T-helper 1 cell treated with Interleukin-12 subunit alpha and Interleukin-12 subunit beta and Interleukin-4 antibody, amounts not matched to agents 30 μg/mL and 1 μg/mL, for 36 hours (primary cell): Measurements from ENCODE around the gene CCDC9B.

Source experiments
- H3K27ac Mint-ChIP-seq: one replicate; pipeline ENCODE4 v1.8.0; 2021; ENCODE audit warnings: mild to moderate bottlenecking, mixed read lengths
- H3K27me3 Mint-ChIP-seq: one replicate; pipeline ENCODE4 v1.8.0; 2021; ENCODE audit warnings: low read depth, mixed read lengths
- H3K36me3 Mint-ChIP-seq: one replicate; pipeline ENCODE4 v1.8.0; 2021; ENCODE audit warnings: low read depth, mixed read lengths
- H3K4me1 Mint-ChIP-seq: one replicate; pipeline ENCODE4 v1.8.0; 2021; ENCODE audit warnings: low read depth, mixed read lengths
- H3K4me3 Mint-ChIP-seq: one replicate; pipeline ENCODE4 v1.8.0; 2021; ENCODE audit warnings: mild to moderate bottlenecking, moderate library complexity, mixed read lengths
- H3K9me3 Mint-ChIP-seq: one replicate; pipeline ENCODE4 v1.8.0; 2021; ENCODE audit warnings: mixed read lengths

CCDC9B gene

DNA sequence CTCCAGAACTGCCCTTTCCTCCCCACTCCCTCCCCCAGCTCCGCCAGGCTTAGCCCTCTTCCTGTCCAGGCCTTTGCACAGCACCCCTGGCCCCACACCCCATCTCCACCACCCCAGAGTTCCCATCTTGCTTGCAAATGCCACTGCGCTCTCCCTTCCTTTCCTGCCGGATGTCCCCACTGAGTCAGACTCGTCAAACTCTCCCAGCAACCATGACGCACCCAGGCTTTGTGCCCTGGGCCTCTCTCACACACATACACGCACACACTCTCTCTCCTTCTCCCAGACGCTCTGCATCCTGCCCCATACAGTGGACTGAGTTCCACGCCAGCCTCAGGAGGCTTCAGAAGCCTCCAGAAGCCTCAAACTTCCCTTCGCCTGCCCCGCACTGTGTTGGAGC is 2.8 kb upstream of the CCDC9B start:
- Mint-ChIP-seq H3K4me3 (no peak overlapping the region), H3K27me3 (no peaks in the 10 kb centered on the region), H3K27ac (peak overlapping the region; percentile 41), H3K4me1 (peaks cover 1% of the 10 kb centered on the region), H3K9me3 (no peaks in the 10 kb centered on the region), H3K36me3 (no peaks in the 10 kb centered on the region)

DNA sequence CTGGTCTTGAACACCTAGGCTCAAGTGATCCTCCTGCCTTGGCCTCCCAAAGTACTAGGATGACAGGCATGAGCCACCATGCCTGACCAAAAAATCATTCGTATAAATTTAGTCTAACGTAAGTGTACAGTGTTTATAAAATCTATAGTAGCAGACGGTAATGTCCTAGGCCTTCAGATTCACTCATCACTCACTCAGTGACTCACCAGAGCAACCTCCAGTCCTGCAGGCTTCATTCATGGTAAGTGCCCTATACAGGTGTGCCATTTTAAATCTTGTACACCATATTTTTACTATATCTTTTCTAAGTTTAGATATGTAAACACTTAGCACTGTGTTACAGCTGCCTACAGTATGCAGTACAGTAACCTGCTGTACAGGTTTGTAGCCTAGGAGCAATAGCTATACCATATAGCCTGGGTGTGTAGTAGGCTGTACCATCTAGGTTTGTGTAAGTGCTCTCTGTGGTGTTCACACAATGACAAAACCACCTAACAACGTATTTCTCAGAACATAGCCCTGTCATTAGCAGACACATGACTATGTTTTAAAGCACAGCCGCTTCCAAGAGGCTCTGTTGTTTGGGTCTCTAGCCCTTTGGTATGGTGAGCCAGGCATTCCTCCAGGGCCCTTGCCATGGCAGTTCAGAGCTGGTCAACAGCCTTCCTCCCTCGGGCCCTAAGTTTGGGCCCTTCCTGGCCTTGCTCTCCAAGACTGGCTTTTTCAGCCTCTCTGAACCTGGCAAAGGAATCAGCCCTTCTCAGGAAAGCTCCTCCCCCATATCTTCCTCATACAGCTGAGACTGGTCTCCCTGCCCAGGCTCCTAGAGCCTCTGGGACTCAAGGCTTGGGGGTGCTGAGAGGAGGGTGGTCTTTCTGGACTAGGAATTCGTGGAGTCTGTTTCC is 1.9 kb upstream of the CCDC9B start:
- Mint-ChIP-seq H3K27me3 (no peaks in the 10 kb centered on the region), H3K4me3 (no peak overlapping the region), H3K27ac (no peak overlapping the region), H3K36me3 (no peaks in the 10 kb centered on the region), H3K9me3 (no peaks in the 10 kb centered on the region), H3K4me1 (peaks cover 4% of the 10 kb centered on the region)

DNA sequence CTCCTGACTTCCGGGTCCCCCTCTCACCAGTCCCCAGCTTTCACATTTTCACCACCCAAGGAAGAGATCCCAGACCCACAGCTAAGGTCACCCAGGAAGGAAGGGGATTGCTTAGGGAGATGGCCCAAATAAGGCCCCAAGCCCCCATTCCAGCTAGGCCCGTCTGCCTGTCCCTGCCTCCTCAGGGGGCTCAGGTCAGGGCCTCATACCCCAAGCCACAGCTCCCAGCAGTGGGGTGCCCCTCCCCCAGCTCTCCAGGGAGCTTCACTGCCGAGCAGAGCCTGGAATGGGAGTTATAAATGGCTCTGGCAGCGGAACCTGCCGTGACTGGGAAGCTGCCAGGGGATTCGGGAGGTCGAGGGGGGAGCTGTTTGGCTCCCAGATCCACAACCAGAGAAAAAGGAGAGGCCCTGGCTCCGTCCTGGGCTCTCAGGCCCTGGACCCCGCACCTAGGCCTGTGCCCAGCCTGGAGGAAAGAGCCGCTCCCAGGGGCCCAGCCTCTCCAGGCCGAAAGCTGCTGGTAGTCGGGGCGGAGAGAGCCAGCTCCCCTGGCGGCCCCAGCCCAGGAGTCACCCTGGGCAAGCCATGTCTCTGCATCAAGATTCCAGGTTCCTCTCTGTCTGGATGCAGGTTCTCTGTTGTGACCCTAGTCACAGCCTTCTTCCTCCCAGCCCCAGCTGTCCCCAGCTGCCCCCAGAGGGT is 550 bp downstream of the CCDC9B start:
- H3K9me3 Mint-ChIP-seq, result no peaks in the 10 kb centered on the region
- H3K4me3 Mint-ChIP-seq, result no peak overlapping the region
- H3K27ac Mint-ChIP-seq, result no peak overlapping the region
- H3K4me1 Mint-ChIP-seq, result peaks cover 7% of the 10 kb centered on the region
- H3K36me3 Mint-ChIP-seq, result no peaks in the 10 kb centered on the region
- no peaks in the 10 kb centered on the region for H3K27me3 Mint-ChIP-seq

- Mint-ChIP-seq H3K4me3 (no peak overlapping the region), H3K4me1 (peaks cover 7% of the 10 kb centered on the region), H3K27ac (no peak overlapping the region), H3K27me3 (no peaks in the 10 kb centered on the region), H3K9me3 (no peaks in the 10 kb centered on the region), H3K36me3 (no peaks in the 10 kb centered on the region)
Measured at GRCh38 chr15:40339621-40339945, 1.2 kb downstream of the CCDC9B start.

- peaks cover 8% of the 10 kb centered on the region for H3K4me1 Mint-ChIP-seq
- no peak overlapping the region for H3K4me3 Mint-ChIP-seq
- H3K27me3 Mint-ChIP-seq, result no peaks in the 10 kb centered on the region
- no peaks in the 10 kb centered on the region for H3K36me3 Mint-ChIP-seq
- no peaks in the 10 kb centered on the region for H3K9me3 Mint-ChIP-seq
- H3K27ac Mint-ChIP-seq, result no peak overlapping the region
Measured at GRCh38 chr15:40338921-40339620, 1.7 kb downstream of the CCDC9B start.

- Mint-ChIP-seq H3K4me3 (no peak overlapping the region), H3K27me3 (no peaks in the 10 kb centered on the region)
Measured at GRCh38 chr15:40338041-40338657, 2.6 kb downstream of the CCDC9B start.

GRCh38 chr15:40337597-40337996 is 3.1 kb downstream of the CCDC9B start:
- peaks cover 12% of the 10 kb centered on the region for H3K4me1 Mint-ChIP-seq
- no peaks in the 10 kb centered on the region for H3K27me3 Mint-ChIP-seq
- no peaks in the 10 kb centered on the region for H3K9me3 Mint-ChIP-seq
- H3K36me3 Mint-ChIP-seq, result no peaks in the 10 kb centered on the region
- H3K4me3 Mint-ChIP-seq, result no peak overlapping the region
- H3K27ac Mint-ChIP-seq, result no peak overlapping the region

More at GRCh38 chr15:40338041-40338657, 2.6 kb downstream of the CCDC9B start:
- Mint-ChIP-seq H3K27ac (no peak overlapping the region), H3K9me3 (no peaks in the 10 kb centered on the region), H3K4me1 (peaks cover 12% of the 10 kb centered on the region), H3K36me3 (no peaks in the 10 kb centered on the region)

- no peaks in the 10 kb centered on the region for H3K9me3 Mint-ChIP-seq
- no peak overlapping the region for H3K4me3 Mint-ChIP-seq
- no peak overlapping the region for H3K27ac Mint-ChIP-seq
- no peaks in the 10 kb centered on the region for H3K27me3 Mint-ChIP-seq
- peaks cover 14% of the 10 kb centered on the region for H3K4me1 Mint-ChIP-seq
- no peaks in the 10 kb centered on the region for H3K36me3 Mint-ChIP-seq
Measured at GRCh38 chr15:40336744-40337122, 4.0 kb downstream of the CCDC9B start.

DNA sequence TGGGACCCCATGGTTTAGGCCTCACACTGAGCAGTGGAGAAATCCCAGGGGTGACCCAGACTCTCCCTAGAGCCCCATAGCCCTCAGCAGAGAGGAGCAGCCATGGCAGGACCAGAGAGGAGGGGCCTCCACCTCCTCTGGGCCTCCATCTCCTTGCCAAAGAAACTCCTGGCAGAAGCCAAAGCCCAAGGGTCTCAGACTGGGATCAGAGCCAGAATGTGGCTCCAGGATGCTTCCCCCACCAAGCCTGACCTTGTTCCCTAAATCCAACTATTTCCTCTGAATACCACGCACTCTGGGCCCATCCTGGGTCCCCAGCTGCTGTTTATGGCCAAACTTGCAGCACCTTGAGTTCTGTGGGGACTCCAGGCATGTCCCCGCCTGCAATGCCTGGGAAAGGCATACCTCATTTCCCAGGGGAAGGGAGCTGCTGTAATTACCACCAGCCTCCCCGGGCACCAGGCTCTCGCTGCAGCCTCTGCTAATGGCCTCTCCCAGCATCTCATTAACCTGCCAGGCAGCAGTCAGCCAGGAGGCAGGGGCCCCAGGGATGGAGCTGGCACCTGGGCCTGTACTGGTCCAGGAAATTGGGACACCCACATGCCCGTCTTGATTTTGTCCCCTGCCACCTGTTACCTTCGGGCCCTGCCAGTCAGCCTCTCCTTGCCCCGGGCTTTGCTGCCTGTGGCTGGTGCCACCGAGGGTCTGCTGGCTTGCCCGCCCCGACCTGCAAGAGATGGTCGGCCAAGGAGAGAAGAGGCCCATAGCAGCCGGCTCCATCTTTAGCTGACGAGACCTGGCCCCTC is 4.6 kb downstream of the CCDC9B start:
- no peaks in the 10 kb centered on the region for H3K36me3 Mint-ChIP-seq
- no peak overlapping the region for H3K4me3 Mint-ChIP-seq
- no peaks in the 10 kb centered on the region for H3K27me3 Mint-ChIP-seq
- no peak overlapping the region for H3K27ac Mint-ChIP-seq
- peaks cover 14% of the 10 kb centered on the region for H3K4me1 Mint-ChIP-seq
- no peaks in the 10 kb centered on the region for H3K9me3 Mint-ChIP-seq

DNA sequence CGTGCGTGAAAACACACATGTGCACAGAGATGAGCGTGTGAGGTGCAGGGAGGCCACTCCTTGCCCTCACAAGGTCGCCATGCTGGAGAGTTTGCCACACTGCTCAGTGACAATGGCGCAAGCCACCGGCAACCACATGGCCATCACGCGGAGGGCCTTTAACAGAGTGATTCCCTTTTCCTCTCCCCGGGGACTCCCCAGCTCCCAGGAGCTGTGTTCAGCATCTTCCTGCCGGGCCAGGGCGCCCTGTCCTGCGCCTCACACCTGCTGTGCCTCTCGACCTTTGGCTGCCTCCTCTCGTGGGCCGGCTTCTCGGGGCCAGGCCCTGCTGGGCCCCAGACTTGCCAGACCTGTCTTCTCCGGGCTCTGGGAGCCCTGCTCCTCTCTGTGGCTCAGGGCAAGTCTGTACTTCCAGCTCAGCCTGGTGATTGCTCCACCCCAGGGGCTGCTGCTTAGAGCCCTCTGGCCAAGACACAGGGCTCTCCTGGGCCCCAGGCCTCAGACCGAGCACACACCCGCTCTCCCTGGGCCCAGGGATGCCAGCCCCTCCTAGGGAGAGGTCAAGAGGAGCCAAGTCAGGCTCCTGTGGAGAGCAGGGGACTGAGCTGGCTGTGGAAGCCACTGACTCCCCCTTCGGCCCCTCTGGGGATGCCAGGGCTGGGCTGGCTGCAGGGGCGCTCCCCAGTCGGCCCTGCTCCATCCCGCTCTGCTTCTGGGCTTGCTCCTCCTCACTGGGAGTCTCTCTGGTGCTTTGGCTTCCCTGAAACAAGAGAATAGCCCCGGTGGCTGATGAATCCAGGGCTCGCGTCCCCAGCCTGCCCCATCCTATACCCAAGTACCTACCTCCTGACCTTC is 5.6 kb downstream of the CCDC9B start:
- no peaks in the 10 kb centered on the region for H3K27me3 Mint-ChIP-seq
- H3K9me3 Mint-ChIP-seq, result no peaks in the 10 kb centered on the region
- no peak overlapping the region for H3K27ac Mint-ChIP-seq
- H3K4me3 Mint-ChIP-seq, result no peak overlapping the region
- peaks cover 14% of the 10 kb centered on the region for H3K4me1 Mint-ChIP-seq
- no peaks in the 10 kb centered on the region for H3K36me3 Mint-ChIP-seq

- Mint-ChIP-seq H3K9me3 (no peaks in the 10 kb centered on the region), H3K4me3 (no peak overlapping the region), H3K27me3 (no peaks in the 10 kb centered on the region), H3K4me1 (peaks cover 16% of the 10 kb centered on the region), H3K36me3 (no peaks in the 10 kb centered on the region), H3K27ac (no peak overlapping the region)
Measured at GRCh38 chr15:40334541-40334940, 6.2 kb downstream of the CCDC9B start.

DNA sequence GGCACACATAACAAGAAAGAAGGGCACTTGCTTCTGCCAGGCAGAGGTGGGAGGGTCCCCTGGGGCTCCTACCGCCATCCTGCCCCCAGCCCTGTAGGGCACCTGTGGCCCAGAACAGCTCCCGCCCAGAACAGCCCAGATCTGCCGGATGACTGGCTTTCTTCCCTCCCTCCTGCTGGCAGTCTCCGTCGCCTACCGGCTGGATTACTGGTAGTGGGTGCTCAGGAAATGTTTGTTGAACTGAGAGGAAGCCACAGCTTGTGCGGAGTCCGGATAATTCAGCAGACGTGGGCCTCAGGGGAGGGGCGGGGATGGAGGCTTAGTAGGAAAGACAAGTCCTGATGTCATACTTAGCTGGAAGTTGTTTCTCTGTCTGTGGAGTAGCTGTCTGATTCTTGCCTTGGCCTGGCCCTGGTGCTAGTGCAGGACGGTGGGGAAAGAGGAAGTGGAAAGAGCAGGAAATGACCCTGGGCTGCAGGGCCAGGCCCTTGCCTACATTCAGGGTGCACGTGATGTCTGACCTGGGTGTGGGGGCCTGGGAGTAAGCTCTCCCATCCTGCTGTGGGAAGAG is 6.7 kb downstream of the CCDC9B start:
- Mint-ChIP-seq H3K27ac (peak overlapping the region; percentile 64), H3K36me3 (no peaks in the 10 kb centered on the region), H3K4me3 (peak overlapping the region; percentile 46), H3K9me3 (no peaks in the 10 kb centered on the region), H3K4me1 (peaks cover 20% of the 10 kb centered on the region), H3K27me3 (no peaks in the 10 kb centered on the region)
